GM23248 (cell line): ENCODE results near the gene NSUN2. TPM values are rescaled to one million over a fixed set of nuclear protein-coding genes. Genes with fewer than 3 reads are reported as not detected.

Experiments used
- DNase-seq: peaks from one replicate; pipeline ENCODE4 v3.0.0-alpha.2; 2015
- H2AFZ ChIP-seq: fragments of 200-600 bp; sonication (generic); 2 replicates; pipeline ENCODE4 v1.6.1; 2016; ENCODE audit warnings: antibody characterized with exemption
- H3F3A ChIP-seq: fragments of 200-600 bp; sonication (generic); 2 replicates; pipeline ENCODE4 v1.6.1; 2016; ENCODE audit warnings: mild to moderate bottlenecking, antibody characterized with exemption, mixed run types; ENCODE audit not compliant: insufficient read depth
- H3K27ac ChIP-seq: fragments of 200-600 bp; sonication (generic); 2 replicates; pipeline ENCODE4 v1.5.1; 2016; ENCODE audit warnings: mild to moderate bottlenecking
- H3K27me3 ChIP-seq: fragments of 200-600 bp; sonication (generic); replicated peaks from 2 replicates; pipeline ENCODE4 v1.6.1; 2016; ENCODE audit warnings: mild to moderate bottlenecking; ENCODE audit not compliant: insufficient read depth
- H3K36me3 ChIP-seq: fragments of 200-600 bp; sonication (generic); 2 replicates; pipeline ENCODE4 v1.6.1; 2016; ENCODE audit warnings: low read depth, mild to moderate bottlenecking
- H3K4me1 ChIP-seq: fragments of 200-600 bp; sonication (generic); 2 replicates; pipeline ENCODE4 v1.6.1; 2016; ENCODE audit warnings: mild to moderate bottlenecking; ENCODE audit not compliant: insufficient read depth
- H3K4me2 ChIP-seq: fragments of 200-600 bp; sonication (generic); one replicate; pipeline ENCODE4 v1.6.1; 2016; ENCODE audit warnings: mild to moderate bottlenecking; ENCODE audit not compliant: unreplicated experiment
- H3K4me3 ChIP-seq: fragments of 200-600 bp; sonication (generic); 2 replicates; pipeline ENCODE4 v1.5.1; 2016; ENCODE audit warnings: mild to moderate bottlenecking
- H3K79me2 ChIP-seq: fragments of 200-600 bp; sonication (generic); 2 replicates; pipeline ENCODE4 v1.6.1; 2016; ENCODE audit warnings: mild to moderate bottlenecking; ENCODE audit not compliant: insufficient read depth
- H3K9ac ChIP-seq: fragments of 200-600 bp; sonication (generic); 2 replicates; pipeline ENCODE4 v1.6.1; 2016; ENCODE audit warnings: mild to moderate bottlenecking
- H3K9me2 ChIP-seq: fragments of 200-600 bp; sonication (generic); 2 replicates; pipeline ENCODE4 v1.6.1; 2016; ENCODE audit warnings: mixed run types, mild to moderate bottlenecking, moderate library complexity; ENCODE audit not compliant: insufficient read depth
- H3K9me3 ChIP-seq: fragments of 200-600 bp; sonication (generic); one replicate; pipeline ENCODE4 v1.6.1; 2017; ENCODE audit warnings: low read depth
- H4K20me1 ChIP-seq: fragments of 200-600 bp; sonication (generic); 2 replicates; pipeline ENCODE4 v1.6.0; 2016; ENCODE audit not compliant: insufficient read depth
- EZH2 ChIP-seq: fragments of 200-600 bp; sonication (generic); IDR thresholded peaks from 2 replicates; pipeline ENCODE4 v1.6.1; 2018; ENCODE audit warnings: antibody characterized with exemption, mild to moderate bottlenecking; ENCODE audit not compliant: insufficient read depth, poor library complexity, severe bottlenecking
- EZH2phosphoT487 ChIP-seq: fragments of 200-600 bp; sonication (generic); IDR thresholded peaks from 2 replicates; pipeline ENCODE4 v1.6.1; 2018; ENCODE audit warnings: antibody characterized with exemption, moderate library complexity, mild to moderate bottlenecking, low read depth; ENCODE audit not compliant: insufficient read depth
- WGBS, 2 experiments: methylation state at CpG; one replicate each; pipeline ENCODE4 v1.1.6; 2015 to 2017; ENCODE audit warnings: low lambda C conversion rate in 2 of 2, low coverage in 1 of 2; ENCODE audit errors: missing lambda C conversion rate in 2 of 2; 5-methylcytosine and 5-hydroxymethylcytosine counted together
- in situ Hi-C: fragments of 300-500 bp; cut with MboI; formaldehyde crosslinking; loops from 2 replicates; pipeline ENCODE4 v1.15.0; 2020
- polyA plus RNA-seq: library from polyadenylated mRNA; unstranded; fragments of >200 nt; fragmentation: Nextera tagmentation; extraction: Ambion mirVana; gene quantifications from 2 replicates; pipeline ENCODE4 v1.2.1, GENCODE V29; 2016
- total RNA-seq: library from RNA; depleted of rRNA; stranded (reverse); fragments of >200 nt; shearing (Covaris generic); gene quantifications from 2 replicates; pipeline ENCODE4 v1.2.3, GENCODE V29; 2014

The NSUN2 gene
- total and polyA plus RNA-seq, 2 experiments from 2014 or later: 48.2 to 51.0 TPM

DNA sequence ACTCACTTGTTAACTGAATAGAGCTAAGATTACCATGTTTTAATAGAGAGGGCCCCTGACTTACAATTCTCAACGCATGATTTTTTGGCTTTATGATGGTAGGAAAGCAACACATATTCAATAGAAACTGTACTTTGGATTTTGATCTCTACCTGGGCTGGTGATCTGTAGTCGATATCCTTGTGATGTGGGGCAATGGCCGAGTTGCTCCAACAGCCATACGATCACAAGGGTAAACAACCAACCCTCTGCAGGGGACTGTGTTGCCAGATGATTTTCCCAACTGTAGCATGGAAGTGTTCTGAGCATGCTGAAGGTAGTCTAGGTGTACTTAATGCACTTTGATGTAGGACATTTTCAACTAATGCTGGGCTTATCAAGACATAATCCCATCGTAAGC is 36.5 kb downstream of the NSUN2 start:
- Histone ChIP-seq H3K9me2 (no peaks in the 10 kb centered on the region), H3K36me3 (peaks cover 6% of the 10 kb centered on the region; the same call in 1 of the 2 replicates), H4K20me1 (no peaks in the 10 kb centered on the region), H3K9me3 (no peaks in the 10 kb centered on the region), H3K4me2 (no peak overlapping the region), H3K27me3 (no peaks in the 10 kb centered on the region), H3F3A (peaks cover 24% of the 10 kb centered on the region), H3K27ac (no peak overlapping the region), H3K79me2 (no peaks in the 10 kb centered on the region), H3K4me1 (peaks cover 8% of the 10 kb centered on the region), H3K9ac (no peak overlapping the region), H2AFZ (no peak overlapping the region), H3K4me3 (no peak overlapping the region)
- WGBS, 2 experiments: 90 to 92% methylated on average over 5 of the region's 5 CpGs
- no peak for DNase-seq
- TF ChIP-seq EZH2phosphoT487 (no peak), EZH2 (no peak)
- in situ Hi-C loops: no loop called here

DNA sequence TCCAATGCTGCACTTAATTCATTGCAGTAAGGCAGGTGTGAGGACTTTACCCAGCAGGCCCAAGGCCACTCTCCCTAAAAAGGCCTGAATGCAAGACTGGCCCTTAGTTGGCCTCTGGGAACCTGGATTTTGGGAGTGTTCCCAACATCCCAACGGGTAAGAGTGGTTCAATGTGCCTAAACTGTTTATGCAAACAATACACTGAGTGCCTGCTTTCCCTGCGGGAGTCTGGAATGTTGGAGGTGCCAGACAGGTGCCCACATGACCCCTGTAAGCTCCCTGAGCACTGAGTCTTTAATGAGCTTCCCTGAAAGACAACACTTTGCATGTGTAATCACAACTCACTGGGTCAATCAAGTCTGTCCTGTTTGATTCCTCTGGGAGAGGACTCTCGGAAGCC is 37.4 kb downstream of the NSUN2 start:
- H3K4me3 ChIP-seq: no peak overlapping the region
- in situ Hi-C loops: no loop called here

DNA sequence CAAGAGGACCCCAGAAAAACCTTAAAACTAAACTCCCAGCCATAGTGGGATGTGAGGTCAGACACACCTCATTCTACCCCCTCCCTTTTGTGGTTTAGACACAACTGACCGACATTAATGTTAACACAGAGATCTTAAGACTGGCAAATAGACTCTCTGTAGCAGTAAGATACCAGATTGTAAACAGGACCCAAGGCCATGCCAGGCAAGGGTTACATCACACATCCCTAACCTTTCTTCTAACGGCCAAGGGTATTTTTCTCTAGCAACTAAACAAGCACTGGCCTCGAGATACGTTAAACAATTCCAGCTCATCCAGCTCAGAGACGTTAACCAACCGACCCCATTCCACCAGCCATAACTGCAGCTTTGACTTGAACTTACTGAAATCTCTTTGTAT is 38.8 kb downstream of the NSUN2 start:
- H3F3A ChIP-seq: peaks cover 23% of the 10 kb centered on the region

More for the DNA sequence above, 37.4 kb downstream of the NSUN2 start:
- DNase-seq: no peak
- H3K79me2 ChIP-seq: no peaks in the 10 kb centered on the region
- H3K36me3 ChIP-seq: peaks cover 6% of the 10 kb centered on the region; the same call in 1 of the 2 replicates
- H3K9me3 ChIP-seq: no peaks in the 10 kb centered on the region
- H3F3A ChIP-seq: peaks cover 24% of the 10 kb centered on the region
- H4K20me1 ChIP-seq: no peaks in the 10 kb centered on the region
- no peaks in the 10 kb centered on the region for H3K27me3 ChIP-seq
- no peak overlapping the region for H3K27ac ChIP-seq
- H3K4me2 ChIP-seq: no peak overlapping the region
- 91 to 98% methylated on average over 3 of the region's 3 CpGs for WGBS, 2 experiments
- peaks cover 8% of the 10 kb centered on the region for H3K4me1 ChIP-seq
- H3K9ac ChIP-seq: no peak overlapping the region
- H3K9me2 ChIP-seq: no peaks in the 10 kb centered on the region
- no peak overlapping the region for H2AFZ ChIP-seq
- TF ChIP-seq EZH2 (no peak), EZH2phosphoT487 (no peak)

DNA sequence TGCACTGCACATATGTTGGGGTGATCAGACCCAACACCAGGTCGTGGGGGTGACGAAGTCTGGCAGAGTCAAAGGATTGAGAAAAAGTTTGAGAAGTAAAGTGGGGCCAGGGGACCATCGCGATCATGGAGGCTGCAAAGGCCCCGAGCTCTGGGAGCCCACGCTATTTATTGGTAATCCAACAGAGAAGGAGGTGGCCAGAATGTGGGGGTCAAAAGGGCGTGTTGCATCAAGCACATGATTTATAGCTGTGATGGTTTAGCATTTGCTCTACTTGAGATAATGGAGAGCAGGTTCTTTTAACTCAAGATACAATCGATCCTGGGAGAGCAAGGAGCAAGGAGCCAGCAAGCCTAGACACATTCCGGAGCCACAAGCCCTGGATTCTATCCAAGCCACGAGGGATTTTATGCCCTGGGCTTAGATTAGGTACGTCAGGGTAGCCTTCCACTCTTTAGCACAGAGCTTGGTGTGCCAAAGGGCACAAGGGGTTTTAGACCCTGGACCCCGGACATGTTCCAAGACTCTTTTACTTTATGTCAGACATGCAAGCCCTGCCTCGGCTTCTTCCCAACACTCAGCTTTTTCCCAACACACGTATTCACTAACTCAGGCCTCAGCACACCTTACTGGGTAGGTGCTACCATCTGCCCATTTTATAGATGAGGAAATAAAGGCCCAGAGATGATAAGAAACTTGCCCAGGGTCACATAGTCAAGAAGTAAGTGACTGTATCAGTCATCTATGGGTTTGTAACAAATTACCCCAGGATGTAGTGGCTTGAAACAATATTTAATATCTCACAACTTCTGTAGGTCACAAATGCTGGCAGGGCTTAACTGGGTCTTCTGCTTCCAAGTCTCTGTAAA is 39.5 kb downstream of the NSUN2 start:
- Histone ChIP-seq H2AFZ (no peak overlapping the region), H3K9me2 (no peaks in the 10 kb centered on the region), H3K4me3 (no peak overlapping the region), H3K4me1 (peaks cover 8% of the 10 kb centered on the region), H3K27me3 (no peaks in the 10 kb centered on the region), H3K4me2 (no peak overlapping the region), H3K36me3 (no peaks in the 10 kb centered on the region; the same call in 1 of the 2 replicates), H3K9me3 (no peaks in the 10 kb centered on the region), H4K20me1 (no peaks in the 10 kb centered on the region), H3K79me2 (no peaks in the 10 kb centered on the region), H3K27ac (no peak overlapping the region), H3F3A (peaks cover 16% of the 10 kb centered on the region), H3K9ac (no peak overlapping the region)
- no peak for TF ChIP-seq EZH2
- TF ChIP-seq EZH2phosphoT487: no peak
- 69 to 72% methylated on average over 14 of the region's 14 CpGs for WGBS, 2 experiments
- in situ Hi-C loops: no loop called here
- DNase-seq: no peak

More for the DNA sequence above, 38.8 kb downstream of the NSUN2 start:
- H3K9me3 ChIP-seq: no peaks in the 10 kb centered on the region
- no peaks in the 10 kb centered on the region for H4K20me1 ChIP-seq
- TF ChIP-seq EZH2 (no peak), EZH2phosphoT487 (no peak)
- no peak for DNase-seq
- no peak overlapping the region for H2AFZ ChIP-seq
- no peaks in the 10 kb centered on the region for H3K79me2 ChIP-seq
- no peaks in the 10 kb centered on the region for H3K27me3 ChIP-seq
- no peak overlapping the region for H3K4me3 ChIP-seq
- 89 to 92% methylated on average over 6 of the region's 6 CpGs for WGBS, 2 experiments
- H3K27ac ChIP-seq: no peak overlapping the region
- in situ Hi-C loops: no loop called here
- no peak overlapping the region for H3K9ac ChIP-seq
- H3K4me2 ChIP-seq: no peak overlapping the region
- H3K36me3 ChIP-seq: peaks cover 6% of the 10 kb centered on the region; the same call in 1 of the 2 replicates
- H3K4me1 ChIP-seq: peaks cover 8% of the 10 kb centered on the region
- H3K9me2 ChIP-seq: no peaks in the 10 kb centered on the region
